ENCODE results near the gene THG1L.

GRCh38 chr5:157767689-157768088 is 36.5 kb downstream of the THG1L start:
- no peak for TF ChIP-seq ZNF274 (IDR thresholded peaks at IDR 0.05; ENCODE audit: low read depth, low read length)
- no peak for TF ChIP-seq SUZ12 (IDR thresholded peaks at IDR 0.05; ENCODE audit: extremely low read depth, insufficient read depth, insufficient read length)
- TF ChIP-seq YY1 (IDR thresholded peaks at IDR 0.05; ENCODE audit: insufficient read depth, insufficient read length): no peak

Data from NT2/D1 (cell line).